Loucy (cell line): ENCODE results near the gene LRIT3.

Experiments used
- CTCF ChIP-seq: fragments of 200-600 bp; sonication (generic); conservative IDR thresholded peaks from 2 replicates; pipeline ENCODE4 v1.5.1; 2014; ENCODE audit warnings: mild to moderate bottlenecking, antibody characterized with exemption, low read length
- EZH2phosphoT487 ChIP-seq: fragments of 200-600 bp; IDR thresholded peaks from 2 replicates; pipeline ENCODE4 v1.6.1; 2018; ENCODE audit warnings: antibody characterized with exemption, mild to moderate bottlenecking, moderate library complexity, borderline replicate concordance

- TF ChIP-seq CTCF (no peak), EZH2phosphoT487 (no peak)
Observed at GRCh38 chr4:109916027-109916409, 68.1 kb downstream of the LRIT3 start.
